GM18861 (cell line): ENCODE measurements around the gene CROCC2.

ENCODE experiments used
- ATAC-seq: cut with Tn5 transposase; IDR thresholded peaks from one replicate; pipeline ENCODE4 v1.9.1; 2021; ENCODE audit not compliant: unreplicated experiment

CROCC2 gene

GRCh38 chr2:240983361-240983995, 77.3 kb downstream of the CROCC2 start:
- ATAC-seq, result no peak

GRCh38 chr2:240983996-240984498, 77.9 kb downstream of the CROCC2 start:
- no peak for ATAC-seq

- ATAC-seq, result no peak
These were observed 80.0 kb downstream of the CROCC2 start for GRCh38 chr2:240985881-240986786.

DNA sequence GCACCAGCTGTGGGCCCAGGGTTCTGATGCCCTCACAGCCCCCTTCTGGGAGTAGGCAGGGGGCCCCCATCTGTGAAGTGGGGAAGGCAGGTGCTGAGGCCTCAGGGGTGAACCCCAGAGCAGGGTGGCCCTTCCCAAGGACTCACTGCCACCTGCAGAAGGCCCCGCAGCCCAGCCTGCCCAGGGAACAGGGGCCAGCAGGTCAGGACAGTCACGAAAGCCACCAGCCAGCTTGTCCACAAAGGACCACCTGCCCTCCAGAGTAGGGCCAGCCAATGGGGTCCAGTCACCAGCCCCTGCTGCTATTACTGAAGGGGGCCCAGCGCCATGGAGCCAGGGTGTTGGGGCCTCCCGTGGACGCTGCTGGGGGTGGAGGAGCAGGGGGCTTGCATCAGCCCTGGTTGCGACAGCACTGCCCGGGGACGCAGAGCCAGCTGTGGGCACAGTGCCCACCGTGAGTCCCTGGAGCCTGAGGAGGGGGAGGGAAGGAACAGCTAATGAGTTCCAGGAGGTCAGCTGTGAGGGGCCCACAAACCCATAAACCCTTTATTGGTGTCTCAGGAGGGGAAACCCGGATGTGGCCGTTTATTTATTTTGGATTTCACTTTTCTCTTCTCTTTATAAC, 80.8 kb downstream of the CROCC2 start:
- ATAC-seq, result no peak

- ATAC-seq, result no peak
These were observed 81.5 kb downstream of the CROCC2 start for GRCh38 chr2:240987588-240987987.

GRCh38 chr2:240988146-240988545, 82.0 kb downstream of the CROCC2 start:
- ATAC-seq, result no peak

GRCh38 chr2:240988571-240989271, 82.6 kb downstream of the CROCC2 start:
- no peak for ATAC-seq

GRCh38 chr2:240989451-240990265, 83.5 kb downstream of the CROCC2 start:
- ATAC-seq, result no peak

GRCh38 chr2:240990266-240990529, 84.1 kb downstream of the CROCC2 start:
- ATAC-seq, result no peak

GRCh38 chr2:240990726-240991377, 84.7 kb downstream of the CROCC2 start:
- ATAC-seq, result no peak

- no peak for ATAC-seq
These were observed 85.5 kb downstream of the CROCC2 start for GRCh38 chr2:240991378-240992263.

DNA sequence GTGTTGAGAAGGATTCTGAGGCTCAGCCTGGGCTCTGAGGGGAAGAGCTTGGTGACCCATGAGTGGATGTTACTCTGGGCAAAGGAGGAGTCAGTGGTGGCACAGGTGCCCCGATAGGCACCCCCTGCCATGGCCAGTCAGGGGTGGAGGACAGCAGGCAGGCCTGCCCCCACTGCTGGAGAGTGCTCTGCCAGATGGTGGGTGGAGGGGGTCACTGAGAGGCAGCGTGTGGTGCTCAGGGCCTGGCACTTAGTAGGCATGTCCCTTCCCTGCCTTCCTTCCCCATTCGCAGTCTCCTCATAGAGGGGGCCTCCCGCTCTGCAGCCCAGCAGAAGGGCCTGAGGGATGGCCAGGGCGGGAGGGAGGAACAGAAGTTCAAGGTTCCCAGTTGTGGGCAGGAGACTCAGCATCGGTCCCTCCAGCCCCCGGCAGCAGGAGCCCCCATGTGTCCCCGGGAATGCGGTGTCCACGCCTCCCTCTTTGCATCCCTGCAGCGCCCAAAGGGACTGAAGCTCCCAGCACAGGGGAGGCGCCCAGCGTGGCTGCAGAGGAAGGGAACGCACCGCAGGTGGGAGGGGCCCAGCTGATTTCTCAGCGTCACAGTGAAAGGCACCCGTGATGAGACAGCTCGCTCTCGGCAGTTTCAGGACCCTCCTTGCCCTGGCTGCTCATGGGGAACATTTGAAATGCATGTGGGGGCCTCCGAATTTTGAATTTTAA, 86.6 kb downstream of the CROCC2 start:
- no peak for ATAC-seq

DNA sequence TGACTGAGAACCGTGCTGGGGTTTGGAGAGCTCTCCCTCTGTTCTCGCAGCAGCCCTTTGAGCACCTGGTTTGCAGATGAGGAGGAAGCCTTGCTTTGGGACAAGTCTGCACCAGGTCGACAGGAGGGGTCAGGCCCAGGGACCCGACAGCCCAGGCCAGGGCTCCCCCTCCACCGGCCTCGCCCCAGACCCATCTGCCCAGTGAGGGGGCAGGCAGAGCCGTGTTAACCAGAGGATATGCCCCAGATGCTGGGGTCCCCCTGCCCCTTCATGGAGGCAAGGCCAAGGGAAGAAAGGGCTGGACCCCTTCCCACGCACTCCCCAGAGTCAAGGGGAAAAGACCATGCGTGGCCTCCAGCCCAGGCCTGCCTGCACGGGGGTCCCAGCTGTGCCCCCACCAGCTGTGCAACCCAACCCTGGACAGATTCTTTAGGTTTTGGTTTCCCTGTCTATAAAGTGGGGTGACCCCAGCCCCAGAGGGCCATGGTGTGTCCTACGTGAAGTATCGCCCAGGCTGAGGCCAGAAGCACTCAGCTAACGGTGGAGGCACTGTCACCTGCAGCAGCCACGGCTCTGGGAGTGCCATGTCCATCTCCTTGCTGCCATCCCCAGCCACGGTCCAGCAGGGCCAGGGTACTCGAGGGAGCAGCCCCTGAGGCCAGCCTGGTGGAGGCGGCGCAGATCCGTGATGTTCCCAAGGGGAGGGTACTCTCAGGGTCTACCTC, 87.5 kb downstream of the CROCC2 start:
- ATAC-seq, result no peak

DNA sequence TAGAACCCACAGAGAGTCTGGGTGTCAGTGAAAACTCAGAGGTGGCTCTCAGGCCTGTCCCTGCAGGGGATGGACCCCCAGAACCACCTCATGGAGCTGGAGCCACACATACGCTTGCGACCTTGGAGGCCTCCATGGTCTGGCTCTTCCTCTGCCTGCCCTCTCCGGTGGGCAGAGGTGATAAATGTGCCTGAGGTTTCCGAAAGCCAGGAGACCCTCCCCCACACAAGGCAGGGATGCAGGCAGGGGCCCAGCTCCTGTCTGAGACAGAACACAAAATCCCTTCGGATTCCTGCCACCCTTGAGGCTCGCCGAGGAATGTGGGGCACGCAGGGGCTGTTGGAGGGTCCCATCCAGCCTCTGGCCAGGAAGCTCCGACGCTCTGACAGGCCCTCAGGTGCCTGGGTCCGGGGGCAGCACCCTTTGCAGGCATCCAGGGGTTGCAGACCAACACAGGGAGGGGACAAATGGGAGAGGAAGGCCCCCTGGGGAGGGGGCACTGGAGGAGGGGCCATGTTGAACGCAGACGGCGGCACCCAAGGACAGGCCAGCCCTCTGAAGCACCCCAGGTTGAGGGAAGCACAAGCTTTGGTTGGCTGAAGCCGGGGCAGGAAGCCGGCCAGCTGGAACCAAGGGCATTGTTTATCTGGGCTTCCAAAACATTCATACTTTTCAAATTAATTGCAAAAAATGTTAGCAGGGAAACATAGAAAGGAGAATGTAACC, 88.2 kb downstream of the CROCC2 start:
- ATAC-seq, result no peak

GRCh38 chr2:240995041-240996021, 89.2 kb downstream of the CROCC2 start:
- no peak for ATAC-seq
